Colonic mucosa (tissue), 4 donors: ENCODE results near the gene L3MBTL4. TPM values are rescaled to one million over a fixed set of nuclear protein-coding genes. Genes with fewer than 3 reads are reported as not detected.

Experiments used
- DNase-seq: peaks from one replicate; pipeline ENCODE4 v3.0.0-alpha.2; 2020
- H3K27ac ChIP-seq: fragments of 200-600 bp; one replicate; pipeline ENCODE4 v1.8.0; 2021
- H3K27me3 ChIP-seq: fragments of 200-600 bp; one replicate; pipeline ENCODE4 v1.8.0; 2021
- H3K36me3 ChIP-seq: fragments of 200-600 bp; one replicate; pipeline ENCODE4 v1.8.0; 2021
- H3K4me1 ChIP-seq: fragments of 200-600 bp; one replicate; pipeline ENCODE4 v1.8.0; 2021; ENCODE audit warnings: mild to moderate bottlenecking
- H3K4me3 ChIP-seq: fragments of 200-600 bp; one replicate; pipeline ENCODE4 v1.8.0; 2021
- H3K9ac ChIP-seq, 2 donors: one replicate each; pipeline ENCODE4 v1.7.0; 2013; ENCODE audit warnings: control low read depth in 2 of 2, low read depth in 2 of 2, low read length in 2 of 2
- H3K9me3 ChIP-seq: fragments of 200-600 bp; one replicate; pipeline ENCODE4 v1.8.0; 2021
- CTCF ChIP-seq: fragments of 200-600 bp; IDR thresholded peaks from one replicate; pipeline ENCODE4 v1.8.0; 2022; ENCODE audit warnings: antibody characterized with exemption, mild to moderate bottlenecking
- intact Hi-C: fragments of 100-400 bp; cut with DNase I; formaldehyde crosslinking; loops from one replicate; pipeline ENCODE4 v1.14.1; 2022
- total RNA-seq, 2 donors: library from RNA; stranded (reverse); fragmentation: NEBNext Ultra II Directional in 1 of 2; extraction: Animal tissue kit (Norgen Biotek cat#: 25700) in 1 of 2; gene quantifications; one replicate each; pipeline ENCODE4 v1.2.1, GENCODE V29; 2021
- donor health status: healthy.
- donor health status: DM: no; HTN: no; CAD: no.
- donor health status: DM: no; HTN: no; CAD: no.

Gene L3MBTL4
- total RNA-seq, 2 donors from 2014 or later = 3.5 to 3.8 TPM

- Histone ChIP-seq H3K4me3 (no peak overlapping the region), H3K4me1 (no peaks in the 10 kb centered on the region), H3K9ac (no peak overlapping the region), H3K9me3 (no peaks in the 10 kb centered on the region), H3K36me3 (no peaks in the 10 kb centered on the region), H3K27me3 (no peaks in the 10 kb centered on the region), H3K27ac (no peak overlapping the region)
- intact Hi-C loops = no loop called here
- no peak for DNase-seq
- no peak for TF ChIP-seq CTCF
Observed at GRCh38 chr18:5974696-5975095, 440.0 kb downstream of the L3MBTL4 start.

- no peak overlapping the region for H3K4me3 ChIP-seq
- intact Hi-C loops = no loop called here
- H3K27ac ChIP-seq = no peak overlapping the region
- no peak for TF ChIP-seq CTCF
- no peaks in the 10 kb centered on the region for H3K36me3 ChIP-seq
- H3K9me3 ChIP-seq = no peaks in the 10 kb centered on the region
- no peaks in the 10 kb centered on the region for H3K27me3 ChIP-seq
- no peak overlapping the region for H3K9ac ChIP-seq
- no peaks in the 10 kb centered on the region for H3K4me1 ChIP-seq
- no peak for DNase-seq
Observed at GRCh38 chr18:5973099-5973498, 441.6 kb downstream of the L3MBTL4 start.

GRCh38 chr18:5972298-5972697, 442.4 kb downstream of the L3MBTL4 start:
- no peak overlapping the region for H3K9ac ChIP-seq
- TF ChIP-seq CTCF = no peak
- H3K4me3 ChIP-seq = no peak overlapping the region
- no peaks in the 10 kb centered on the region for H3K9me3 ChIP-seq
- no peaks in the 10 kb centered on the region for H3K27me3 ChIP-seq
- intact Hi-C loops = no loop called here
- no peaks in the 10 kb centered on the region for H3K4me1 ChIP-seq
- no peak for DNase-seq
- no peak overlapping the region for H3K27ac ChIP-seq
- H3K36me3 ChIP-seq = no peaks in the 10 kb centered on the region

GRCh38 chr18:5969989-5970403, 444.7 kb downstream of the L3MBTL4 start:
- Histone ChIP-seq H3K4me3 (no peak overlapping the region), H3K27ac (no peak overlapping the region), H3K36me3 (no peaks in the 10 kb centered on the region), H3K27me3 (no peaks in the 10 kb centered on the region), H3K4me1 (no peaks in the 10 kb centered on the region), H3K9ac (no peak overlapping the region), H3K9me3 (no peaks in the 10 kb centered on the region)
- DNase-seq = no peak
- intact Hi-C loops = no loop called here
- no peak for TF ChIP-seq CTCF

- no peak for TF ChIP-seq CTCF
- Histone ChIP-seq H3K4me3 (no peak overlapping the region), H3K9ac (no peak overlapping the region), H3K4me1 (no peaks in the 10 kb centered on the region), H3K27me3 (no peaks in the 10 kb centered on the region), H3K27ac (no peak overlapping the region), H3K9me3 (no peaks in the 10 kb centered on the region), H3K36me3 (no peaks in the 10 kb centered on the region)
- intact Hi-C loops = no loop called here
- no peak for DNase-seq
Observed at GRCh38 chr18:5969355-5969988, 445.2 kb downstream of the L3MBTL4 start.
